ENCODE data around the gene TANGO6.

- TF ChIP-seq, protein P1, sequence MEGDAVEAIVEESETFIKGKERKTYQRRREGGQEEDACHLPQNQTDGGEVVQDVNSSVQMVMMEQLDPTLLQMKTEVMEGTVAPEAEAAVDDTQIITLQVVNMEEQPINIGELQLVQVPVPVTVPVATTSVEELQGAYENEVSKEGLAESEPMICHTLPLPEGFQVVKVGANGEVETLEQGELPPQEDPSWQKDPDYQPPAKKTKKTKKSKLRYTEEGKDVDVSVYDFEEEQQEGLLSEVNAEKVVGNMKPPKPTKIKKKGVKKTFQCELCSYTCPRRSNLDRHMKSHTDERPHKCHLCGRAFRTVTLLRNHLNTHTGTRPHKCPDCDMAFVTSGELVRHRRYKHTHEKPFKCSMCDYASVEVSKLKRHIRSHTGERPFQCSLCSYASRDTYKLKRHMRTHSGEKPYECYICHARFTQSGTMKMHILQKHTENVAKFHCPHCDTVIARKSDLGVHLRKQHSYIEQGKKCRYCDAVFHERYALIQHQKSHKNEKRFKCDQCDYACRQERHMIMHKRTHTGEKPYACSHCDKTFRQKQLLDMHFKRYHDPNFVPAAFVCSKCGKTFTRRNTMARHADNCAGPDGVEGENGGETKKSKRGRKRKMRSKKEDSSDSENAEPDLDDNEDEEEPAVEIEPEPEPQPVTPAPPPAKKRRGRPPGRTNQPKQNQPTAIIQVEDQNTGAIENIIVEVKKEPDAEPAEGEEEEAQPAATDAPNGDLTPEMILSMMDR (IDR thresholded peaks at IDR 0.05): no peak
- TF ChIP-seq POLR2A (IDR thresholded peaks at IDR 0.05): no peak
These were observed 50.7 kb downstream of the TANGO6 start for GRCh38 chr16:68893710-68894705.

All from adrenal gland (tissue), 5 donors.